Ectodermal cell (in vitro differentiated cells): Measurements from ENCODE around the gene CCDC136.

Source experiments
- H3K27ac ChIP-seq: 2 replicates; pipeline ENCODE4 v1.7.0; 2013; ENCODE audit warnings: mild to moderate bottlenecking, low read depth, low read length; ENCODE audit not compliant: insufficient read depth, poor library complexity, severe bottlenecking
- H3K27me3 ChIP-seq: 2 replicates; pipeline ENCODE4 v1.7.0; 2013; ENCODE audit warnings: mild to moderate bottlenecking, low read length; ENCODE audit not compliant: insufficient read depth, control insufficient read depth, poor library complexity, severe bottlenecking
- H3K36me3 ChIP-seq: one replicate; pipeline ENCODE4 v1.7.0; 2013; ENCODE audit warnings: low read length; ENCODE audit not compliant: control insufficient read depth, insufficient read depth
- H3K4me1 ChIP-seq: one replicate; pipeline ENCODE4 v1.7.0; 2013; ENCODE audit warnings: low read length; ENCODE audit not compliant: control insufficient read depth, insufficient read depth
- H3K4me3 ChIP-seq: 2 replicates; pipeline ENCODE4 v1.7.0; 2013; ENCODE audit warnings: low read depth, low read length, control low read depth; ENCODE audit not compliant: insufficient read depth
- H3K9me3 ChIP-seq: 2 replicates; pipeline ENCODE4 v1.7.0; 2013; ENCODE audit warnings: mild to moderate bottlenecking, low read length, moderate library complexity; ENCODE audit not compliant: control insufficient read depth
- WGBS, 2 experiments: methylation state at CpG; one replicate each; pipeline ENCODE4 v1.1.7; 2013; ENCODE audit warnings: missing lambda C conversion rate in 2 of 2; 5-methylcytosine and 5-hydroxymethylcytosine counted together

CCDC136 gene

GRCh38 chr7:128804484-128804883, 12.7 kb downstream of the CCDC136 start:
- WGBS, 2 experiments, result 54 to 58% methylated on average over 6 of the region's 6 CpGs

GRCh38 chr7:128805225-128805624, 13.5 kb downstream of the CCDC136 start:
- Histone ChIP-seq H3K4me3 (no peak overlapping the region), H3K36me3 (peaks cover 43% of the 10 kb centered on the region), H3K9me3 (no peaks in the 10 kb centered on the region), H3K27me3 (no peaks in the 10 kb centered on the region), H3K4me1 (no peaks in the 10 kb centered on the region), H3K27ac (no peak overlapping the region)
- 96% methylated on average over 5 of the region's 5 CpGs for WGBS, 2 experiments

More at GRCh38 chr7:128804484-128804883, 12.7 kb downstream of the CCDC136 start:
- Histone ChIP-seq H3K4me1 (no peaks in the 10 kb centered on the region), H3K4me3 (no peak overlapping the region), H3K36me3 (peaks cover 39% of the 10 kb centered on the region), H3K27me3 (no peaks in the 10 kb centered on the region), H3K27ac (no peak overlapping the region), H3K9me3 (no peaks in the 10 kb centered on the region)

GRCh38 chr7:128807191-128807590, 15.4 kb downstream of the CCDC136 start:
- Histone ChIP-seq H3K27ac (no peak overlapping the region), H3K4me3 (no peak overlapping the region), H3K9me3 (no peaks in the 10 kb centered on the region), H3K4me1 (peaks cover 5% of the 10 kb centered on the region), H3K27me3 (no peaks in the 10 kb centered on the region), H3K36me3 (peaks cover 48% of the 10 kb centered on the region)
- WGBS, 2 experiments, result 92 to 93% methylated on average over 8 of the region's 8 CpGs

GRCh38 chr7:128809363-128809762, 17.6 kb downstream of the CCDC136 start:
- Histone ChIP-seq H3K9me3 (no peaks in the 10 kb centered on the region), H3K27me3 (no peaks in the 10 kb centered on the region), H3K4me1 (peaks cover 5% of the 10 kb centered on the region), H3K27ac (no peak overlapping the region), H3K36me3 (peaks cover 45% of the 10 kb centered on the region), H3K4me3 (no peak overlapping the region)
- WGBS, 2 experiments, result 91 to 97% methylated on average over 3 of the region's 3 CpGs

GRCh38 chr7:128810473-128810872, 18.7 kb downstream of the CCDC136 start:
- Histone ChIP-seq H3K4me3 (no peak overlapping the region), H3K4me1 (peaks cover 5% of the 10 kb centered on the region), H3K27me3 (no peaks in the 10 kb centered on the region), H3K36me3 (peaks cover 36% of the 10 kb centered on the region), H3K27ac (no peak overlapping the region), H3K9me3 (no peaks in the 10 kb centered on the region)
- WGBS, 2 experiments, result 89 to 91% methylated on average over 2 of the region's 2 CpGs

GRCh38 chr7:128810997-128811396, 19.2 kb downstream of the CCDC136 start:
- no peaks in the 10 kb centered on the region for H3K9me3 ChIP-seq
- H3K4me1 ChIP-seq, result peaks cover 5% of the 10 kb centered on the region
- H3K27ac ChIP-seq, result no peak overlapping the region
- 92 to 97% methylated on average over 3 of the region's 3 CpGs for WGBS, 2 experiments
- no peaks in the 10 kb centered on the region for H3K27me3 ChIP-seq
- H3K4me3 ChIP-seq, result no peak overlapping the region
- H3K36me3 ChIP-seq, result peaks cover 31% of the 10 kb centered on the region

GRCh38 chr7:128811631-128812430, 20.1 kb downstream of the CCDC136 start:
- no peaks in the 10 kb centered on the region for H3K27me3 ChIP-seq
- WGBS, 2 experiments, result 85% methylated on average over 11 of the region's 11 CpGs
- H3K4me3 ChIP-seq, result no peak overlapping the region
- H3K4me1 ChIP-seq, result peaks cover 5% of the 10 kb centered on the region
- H3K36me3 ChIP-seq, result peaks cover 26% of the 10 kb centered on the region
- no peak overlapping the region for H3K27ac ChIP-seq
- no peaks in the 10 kb centered on the region for H3K9me3 ChIP-seq

GRCh38 chr7:128812514-128813168, 20.9 kb downstream of the CCDC136 start:
- Histone ChIP-seq H3K4me1 (peaks cover 5% of the 10 kb centered on the region), H3K36me3 (peaks cover 21% of the 10 kb centered on the region), H3K4me3 (no peak overlapping the region), H3K27me3 (no peaks in the 10 kb centered on the region), H3K9me3 (no peaks in the 10 kb centered on the region), H3K27ac (no peak overlapping the region)
- 43 to 48% methylated on average over 11 of the region's 11 CpGs for whole genome bisulfite sequencing, 2 experiments

GRCh38 chr7:128814499-128814898, 22.7 kb downstream of the CCDC136 start:
- H3K4me1 ChIP-seq, result peaks cover 5% of the 10 kb centered on the region
- WGBS, 2 experiments, result 92 to 94% methylated on average over 6 of the region's 6 CpGs

GRCh38 chr7:128815289-128815942, 23.6 kb downstream of the CCDC136 start:
- 94 to 98% methylated on average over 7 of the region's 7 CpGs for WGBS, 2 experiments
- no peaks in the 10 kb centered on the region for H3K9me3 ChIP-seq
- no peak overlapping the region for H3K4me3 ChIP-seq
- no peak overlapping the region for H3K27ac ChIP-seq
- H3K36me3 ChIP-seq, result peaks cover 6% of the 10 kb centered on the region
- H3K4me1 ChIP-seq, result peaks cover 5% of the 10 kb centered on the region
- no peaks in the 10 kb centered on the region for H3K27me3 ChIP-seq

More at GRCh38 chr7:128814499-128814898, 22.7 kb downstream of the CCDC136 start:
- Histone ChIP-seq H3K9me3 (no peaks in the 10 kb centered on the region), H3K36me3 (peaks cover 12% of the 10 kb centered on the region), H3K27ac (no peak overlapping the region), H3K27me3 (no peaks in the 10 kb centered on the region), H3K4me3 (no peak overlapping the region)
